IMR-90 (cell line): ENCODE results near the gene RCL1. TPM values are rescaled to one million over a fixed set of nuclear protein-coding genes. Genes with fewer than 3 reads are reported as not detected.

Experiments
- ATAC-seq: fragments of 200-7000 bp; cut with Tn5 transposase; 2 replicates; pipeline ENCODE4 v1.9.1; 2020; ENCODE audit warnings: low read depth, mild to moderate bottlenecking, moderate library complexity
- BruUV-seq: library from RNA; stranded (reverse); fragments of 400-500 nt; replicated peaks from 2 replicates; lab custom pipeline; 2021; lab: Mats Ljungman, UMichigan
- CTCF ChIA-PET: fragments of 300-600 bp; formaldehyde crosslinking; extraction: SDS; loops from one replicate; lab custom pipeline; 2021; ENCODE audit warnings: antibody characterized with exemption; lab: Yijun Ruan, JAX
- POLR2A ChIA-PET: fragments of 300-600 bp; sonication (Branson Sonifier 250); formaldehyde crosslinking; loops from one replicate; lab custom pipeline; 2022; ENCODE audit warnings: antibody characterized with exemption; ENCODE audit not compliant: unreplicated experiment; lab: Charles Lee
- DNase-seq: peaks from one replicate; pipeline ENCODE4 v3.0.0; 2013
- H2AFZ ChIP-seq: replicated peaks from 2 replicates; pipeline ENCODE3; 2013; ENCODE audit warnings: low read length, mild to moderate bottlenecking; ENCODE audit not compliant: poor library complexity
- H2AK5ac ChIP-seq: 2 replicates; pipeline ENCODE4 v1.6.1; 2013; ENCODE audit warnings: low read depth, low read length, inconsistent platforms
- H2AK9ac ChIP-seq: replicated peaks from 2 replicates; pipeline ENCODE3; 2013; ENCODE audit warnings: mild to moderate bottlenecking, low read depth, low read length, moderate library complexity; ENCODE audit not compliant: poor library complexity
- H2BK120ac ChIP-seq: 2 replicates; pipeline ENCODE4 v1.6.1; 2013; ENCODE audit warnings: low read depth, low read length, inconsistent platforms
- H2BK15ac ChIP-seq: 3 replicates; pipeline ENCODE4 v1.6.1; 2013; ENCODE audit warnings: low read depth, low read length, inconsistent platforms
- H2BK20ac ChIP-seq: 2 replicates; pipeline ENCODE4 v1.6.1; 2013; ENCODE audit warnings: low read depth, mild to moderate bottlenecking, inconsistent platforms, low read length, moderate library complexity
- H2BK5ac ChIP-seq: 2 replicates; pipeline ENCODE4 v1.6.1; 2013; ENCODE audit warnings: mild to moderate bottlenecking, low read depth, low read length, inconsistent platforms; ENCODE audit not compliant: poor library complexity, severe bottlenecking
- H3K14ac ChIP-seq: replicated peaks from 2 replicates; pipeline ENCODE4 v1.6.1; 2013; ENCODE audit warnings: low read depth, low read length, inconsistent platforms
- H3K18ac ChIP-seq: 2 replicates; pipeline ENCODE4 v1.6.1; 2013; ENCODE audit warnings: low read depth, low read length, control low read depth
- H3K23ac ChIP-seq: 2 replicates; pipeline ENCODE4 v1.6.1; 2013; ENCODE audit warnings: low read depth, low read length, inconsistent platforms
- H3K27ac ChIP-seq: 2 replicates; pipeline ENCODE4 v1.5.1; 2013; ENCODE audit warnings: mild to moderate bottlenecking, control low read depth, low read length; ENCODE audit not compliant: insufficient read depth
- H3K27me3 ChIP-seq: 2 replicates; pipeline ENCODE4 v1.6.1; 2013; ENCODE audit warnings: low read length; ENCODE audit not compliant: control insufficient read depth, insufficient read depth
- H3K36me3 ChIP-seq: 2 replicates; pipeline ENCODE4 v1.6.1; 2013; ENCODE audit warnings: low read length, mixed read lengths; ENCODE audit not compliant: control insufficient read depth, insufficient read depth
- H3K4ac ChIP-seq: 2 replicates; pipeline ENCODE4 v1.6.1; 2013; ENCODE audit warnings: low read depth, low read length, inconsistent platforms
- H3K4me1 ChIP-seq: 2 replicates; pipeline ENCODE4 v1.6.1; 2013; ENCODE audit warnings: low read length, mixed read lengths; ENCODE audit not compliant: control insufficient read depth, insufficient read depth
- H3K4me2 ChIP-seq: 2 replicates; pipeline ENCODE4 v1.6.1; 2013; ENCODE audit warnings: low read depth, mild to moderate bottlenecking, control low read depth, low read length, moderate library complexity
- H3K4me3 ChIP-seq: 2 replicates; pipeline ENCODE4 v1.5.1; 2013; ENCODE audit warnings: low read depth, mild to moderate bottlenecking, control low read depth, low read length, moderate library complexity; ENCODE audit not compliant: insufficient read depth
- H3K56ac ChIP-seq: 2 replicates; pipeline ENCODE4 v1.6.1; 2013; ENCODE audit warnings: low read length, inconsistent platforms; ENCODE audit not compliant: insufficient read depth; ENCODE audit errors: extremely low read depth
- H3K79me1 ChIP-seq, 2 experiments: 2 replicates each; pipeline ENCODE4 v1.6.1; 2013; ENCODE audit warnings: low read length in 2 of 2, inconsistent platforms in 1 of 2, low read depth in 1 of 2
- H3K9ac ChIP-seq: 2 replicates; pipeline ENCODE4 v1.6.1; 2013; ENCODE audit warnings: low read depth, low read length, control low read depth
- H3K9me1 ChIP-seq: 2 replicates; pipeline ENCODE4 v1.6.1; 2013; ENCODE audit warnings: low read length, inconsistent platforms; ENCODE audit not compliant: insufficient read depth
- H3K9me3 ChIP-seq: 2 replicates; pipeline ENCODE4 v1.6.1; 2013; ENCODE audit warnings: low read length; ENCODE audit not compliant: control insufficient read depth, insufficient read depth
- H4K20me1 ChIP-seq: 2 replicates; pipeline ENCODE4 v1.6.1; 2013; ENCODE audit warnings: low read length, inconsistent platforms; ENCODE audit not compliant: insufficient read depth
- H4K5ac ChIP-seq: 2 replicates; pipeline ENCODE4 v1.6.1; 2013; ENCODE audit warnings: mild to moderate bottlenecking, low read depth, low read length, control low read depth
- H4K8ac ChIP-seq, 2 experiments: 2 replicates each; pipeline ENCODE4 v1.6.1; 2013; ENCODE audit warnings: low read depth in 2 of 2, low read length in 2 of 2, control low read depth in 1 of 2, inconsistent platforms in 1 of 2
- H4K91ac ChIP-seq: 2 replicates; pipeline ENCODE4 v1.6.1; 2013; ENCODE audit warnings: low read depth, low read length, inconsistent platforms; ENCODE audit not compliant: insufficient read depth
- CEBPB ChIP-seq: IDR thresholded peaks from 2 replicates; pipeline ENCODE4 v1.6.1; 2012; ENCODE audit warnings: low read depth, low read length, improper control_type of control experiment
- FOS ChIP-seq: fragments of 150-350 bp; IDR thresholded peaks from 2 replicates; pipeline ENCODE4 v1.6.1; 2016; ENCODE audit warnings: low read depth, low read length
- MAZ ChIP-seq: IDR thresholded peaks from 2 replicates; pipeline ENCODE4 v1.6.1; 2012; ENCODE audit warnings: low read depth, mild to moderate bottlenecking, low read length, improper control_type of control experiment, moderate library complexity, borderline replicate concordance
- MXI1 ChIP-seq: IDR thresholded peaks from 2 replicates; pipeline ENCODE4 v1.6.1; 2012; ENCODE audit warnings: low read depth, mild to moderate bottlenecking, low read length, moderate library complexity, borderline replicate concordance
- RAD21 ChIP-seq: IDR thresholded peaks from 2 replicates; pipeline ENCODE4 v1.6.1; 2012; ENCODE audit warnings: low read length, improper control_type of control experiment
- SMC3 ChIP-seq: fragments of 150-350 bp; IDR thresholded peaks from 2 replicates; pipeline ENCODE4 v1.6.1; 2016; ENCODE audit warnings: low read depth, mild to moderate bottlenecking, antibody characterized with exemption, low read length, moderate library complexity
- WGBS, 2 experiments: methylation state at CpG; one replicate each; pipeline versions ENCODE4 v1.1.5 to v1.1.7; 2013; ENCODE audit warnings: missing lambda C conversion rate in 2 of 2; ENCODE audit not compliant: insufficient read length in 1 of 2; ENCODE audit errors: extremely low coverage in 2 of 2; 5-methylcytosine and 5-hydroxymethylcytosine counted together
- dilution Hi-C: fragments of 300-500 bp; cut with HindIII; formaldehyde crosslinking; loops from one replicate; pipeline ENCODE4 v1.14.3; 2018; ENCODE audit warnings: low sequenced_read_pairs; ENCODE audit not compliant: unreplicated experiment
- in situ Hi-C: fragments of 300-500 bp; cut with MboI; formaldehyde crosslinking; loops from 3 replicates; pipeline ENCODE4 v1.14.3; 2019; ENCODE audit warnings: low sequenced_read_pairs, inconsistent platforms, mixed read lengths
- intact Hi-C: fragments of 100-400 bp; cut with micrococcal nuclease; formaldehyde crosslinking; loops from 2 replicates; pipeline ENCODE4 v1.10.0; 2022
- polyA plus RNA-seq, 3 experiments: library from polyadenylated mRNA; depleted of rRNA; stranded (reverse); fragments of >200 nt; gene quantifications; 2 replicates each; pipeline ENCODE4 v1.2.3, GENCODE V29; 2012; ENCODE audit warnings: low replicate concordance in 1 of 3
- total RNA-seq: library from RNA; depleted of rRNA; stranded (reverse); fragments of >200 nt; gene quantifications from 2 replicates; pipeline ENCODE4 v1.2.3, GENCODE V29; 2012
- TF ChIP-seq, protein P1 (sequence below): fragments of 150-350 bp; IDR thresholded peaks from 2 replicates; pipeline ENCODE4 v1.6.1; 2016; ENCODE audit warnings: low read depth, mild to moderate bottlenecking, low read length, moderate library complexity, borderline replicate concordance

RCL1 gene
- total and polyA plus RNA-seq, 2 of the 4 experiments (the other 2 are of a cell fraction) = 12.3 to 13.8 TPM

DNA sequence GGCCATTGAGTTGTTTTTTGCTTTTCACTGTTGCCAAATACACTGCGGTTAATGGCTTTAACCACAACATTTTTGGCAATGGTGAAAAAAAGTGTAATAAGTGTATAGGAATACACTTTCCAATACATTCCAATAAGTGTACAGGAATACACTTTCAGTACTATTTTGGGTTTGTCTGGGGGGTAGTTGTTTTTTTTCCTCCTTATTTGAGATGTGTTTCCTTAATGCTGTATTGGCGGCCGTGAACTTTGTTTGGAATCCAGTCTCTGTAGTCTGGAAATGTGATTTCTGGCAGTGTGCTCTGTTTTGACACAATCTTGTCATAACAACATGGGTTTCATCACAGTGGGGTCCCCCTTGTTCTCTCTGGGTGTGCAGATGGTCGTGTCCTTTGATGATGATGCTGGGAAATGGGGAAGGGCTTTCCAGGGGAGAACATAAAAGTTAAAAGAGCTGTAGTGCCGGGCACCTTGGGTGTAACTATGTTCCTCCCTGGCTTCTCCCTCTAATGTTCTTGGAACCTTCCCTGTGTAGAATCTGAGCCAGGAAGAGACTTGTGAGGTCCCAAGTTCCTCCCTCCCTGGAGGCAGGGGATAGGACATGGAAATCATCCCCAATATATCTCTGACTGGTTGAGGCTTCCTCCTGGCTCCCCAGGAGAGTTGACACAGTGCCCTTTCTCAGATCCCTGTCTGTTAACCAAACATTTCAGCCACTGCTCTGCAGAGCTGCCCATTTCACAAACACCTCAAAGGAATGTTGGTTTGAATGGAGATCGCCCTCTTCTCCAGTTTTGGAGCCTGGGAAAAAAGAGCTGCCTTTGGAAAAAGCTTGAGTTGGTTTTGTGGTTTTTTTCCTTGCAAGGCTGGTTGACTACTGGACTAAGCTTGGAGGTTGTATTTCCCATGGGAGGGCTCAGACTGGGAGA lies 44.8 kb downstream of the RCL1 start:
- Histone ChIP-seq H2AK5ac (peak overlapping the region; percentile 69), H3K79me1 (peaks cover 13 to 50% of the 10 kb centered on the region in 2 experiments; a peak in 2 of 4 replicates), H2AFZ (no peak overlapping the region), H4K91ac (peak overlapping the region; percentile 61), H3K9me1 (peaks cover 33% of the 10 kb centered on the region), H3K56ac (0 out of 2 replicates have a peak overlapping the region, but pooled peaks have one; percentile 18), H4K8ac (peak overlapping the region; percentile 30 to 62; a peak in 1 of 4 replicates), H3K27me3 (no peaks in the 10 kb centered on the region), H3K23ac (peak overlapping the region; percentile 28; the same call in 1 of the 2 replicates), H4K20me1 (peaks cover 13% of the 10 kb centered on the region), H3K4me1 (peaks cover 25% of the 10 kb centered on the region), H3K9me3 (no peaks in the 10 kb centered on the region), H3K27ac (peak overlapping the region; percentile 8; the same call in 1 of the 2 replicates), H2BK20ac (peak overlapping the region; percentile 44; the same call in 1 of the 2 replicates), H4K5ac (no peak overlapping the region), H2BK15ac (peak overlapping the region; percentile 58; the same call in 2 of the 3 replicates), H3K4me3 (no peak overlapping the region), H3K14ac (peak overlapping the region; percentile 69), H3K36me3 (peaks cover 2% of the 10 kb centered on the region; the same call in 1 of the 2 replicates), H3K4ac (peak overlapping the region; percentile 56), H3K9ac (no peak overlapping the region), H2BK120ac (peak overlapping the region; percentile 53), H3K4me2 (peak overlapping the region; percentile 16; the same call in 1 of the 2 replicates), H2AK9ac (no peak overlapping the region), H3K18ac (peak overlapping the region; percentile 17; the same call in 1 of the 2 replicates), H2BK5ac (no peak overlapping the region)
- no peak for TF ChIP-seq MAZ
- no peak for TF ChIP-seq RAD21
- TF ChIP-seq, protein P1, sequence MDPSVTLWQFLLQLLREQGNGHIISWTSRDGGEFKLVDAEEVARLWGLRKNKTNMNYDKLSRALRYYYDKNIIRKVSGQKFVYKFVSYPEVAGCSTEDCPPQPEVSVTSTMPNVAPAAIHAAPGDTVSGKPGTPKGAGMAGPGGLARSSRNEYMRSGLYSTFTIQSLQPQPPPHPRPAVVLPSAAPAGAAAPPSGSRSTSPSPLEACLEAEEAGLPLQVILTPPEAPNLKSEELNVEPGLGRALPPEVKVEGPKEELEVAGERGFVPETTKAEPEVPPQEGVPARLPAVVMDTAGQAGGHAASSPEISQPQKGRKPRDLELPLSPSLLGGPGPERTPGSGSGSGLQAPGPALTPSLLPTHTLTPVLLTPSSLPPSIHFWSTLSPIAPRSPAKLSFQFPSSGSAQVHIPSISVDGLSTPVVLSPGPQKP = no peak
- TF ChIP-seq FOS = no peak
- TF ChIP-seq SMC3 = no peak
- TF ChIP-seq MXI1 = no peak
- 0 out of 2 replicates have a peak, but pooled peaks have one; percentile 30 for TF ChIP-seq CEBPB
- in situ Hi-C loops (no loop called here), intact Hi-C loops (loop anchor here (10.0 kb wide), 2 partner anchors 147 to 453 kb away; partner anchors contain the start of gene JAK2), dilution Hi-C loops (no loop called here)
- ChIA-PET POLR2A (interaction anchor here (0.8 to 0.9 kb wide), 2 partner anchors 18 to 64 kb away, joined by 3 to 4 read pairs; no protein-coding TSS in a partner anchor), CTCF (interaction anchor here (0.9 to 1.4 kb wide), 3 partner anchors 20 to 233 kb away, joined by 3 to 4 read pairs (median 3); no protein-coding TSS in a partner anchor)
- WGBS, 2 experiments = no CpG with 5 or more reads among the region's 6 CpGs
- BruUV-seq = no TSS peak
- DNase-seq (peak; percentile 93), ATAC-seq (peak; percentile 22)
